Stimulated activated CD4-positive, alpha-beta T cell treated with anti-CD3 and anti-CD28 coated beads, Interleukin-12 subunit alpha, Interleukin-12 subunit beta, amount 100 ng/mL, for 24 hours (primary cell): ENCODE data around the gene USH2A.

Experiments used
- DNase-seq, 2 experiments: peaks; one replicate each; pipeline ENCODE4 v3.0.0-alpha.2; 2020; ENCODE audit warnings: low read depth in 2 of 2

USH2A gene

GRCh38 chr1:215647738-215648137 is 775.5 kb downstream of the USH2A start:
- no peak for DNase-seq

- no peak for DNase-seq
Observed at GRCh38 chr1:215645861-215646260, 777.4 kb downstream of the USH2A start.

GRCh38 chr1:215645182-215645581 is 778.1 kb downstream of the USH2A start:
- no peak for DNase-seq

DNA sequence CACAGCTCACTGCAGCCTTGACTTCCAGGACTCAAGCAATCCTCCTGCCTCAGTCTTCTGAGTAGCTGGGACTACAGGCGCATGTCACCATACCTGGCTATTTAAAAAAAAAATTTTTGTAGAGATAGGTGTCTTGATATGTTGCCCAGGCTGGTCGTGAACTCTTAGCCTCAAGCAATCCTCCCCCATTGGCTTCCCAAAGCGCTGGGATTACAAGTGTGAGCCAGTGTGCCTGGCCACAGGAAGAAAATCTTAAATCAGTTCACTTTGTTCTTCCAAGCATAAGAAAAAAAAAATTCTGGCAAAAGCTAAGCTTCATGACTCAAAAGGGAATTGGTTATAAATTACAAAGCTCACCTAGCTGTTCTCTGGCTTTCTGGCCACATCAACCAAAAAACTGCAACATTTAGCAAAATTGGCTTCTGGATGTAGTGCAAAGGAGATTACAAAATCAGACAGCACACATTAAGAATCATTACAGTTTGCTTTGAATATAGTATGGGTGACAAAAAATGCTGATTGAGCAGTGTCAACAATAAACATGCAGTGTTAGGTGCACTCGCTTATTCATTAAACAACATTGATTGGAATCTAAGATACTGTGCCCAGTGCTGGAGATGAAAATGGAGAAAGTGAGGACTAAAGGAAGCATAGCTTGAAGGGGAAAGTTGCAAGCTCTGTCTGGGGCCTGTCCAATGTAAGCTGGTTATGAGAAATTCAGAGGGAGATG is 779.5 kb downstream of the USH2A start:
- no peak for DNase-seq

DNA sequence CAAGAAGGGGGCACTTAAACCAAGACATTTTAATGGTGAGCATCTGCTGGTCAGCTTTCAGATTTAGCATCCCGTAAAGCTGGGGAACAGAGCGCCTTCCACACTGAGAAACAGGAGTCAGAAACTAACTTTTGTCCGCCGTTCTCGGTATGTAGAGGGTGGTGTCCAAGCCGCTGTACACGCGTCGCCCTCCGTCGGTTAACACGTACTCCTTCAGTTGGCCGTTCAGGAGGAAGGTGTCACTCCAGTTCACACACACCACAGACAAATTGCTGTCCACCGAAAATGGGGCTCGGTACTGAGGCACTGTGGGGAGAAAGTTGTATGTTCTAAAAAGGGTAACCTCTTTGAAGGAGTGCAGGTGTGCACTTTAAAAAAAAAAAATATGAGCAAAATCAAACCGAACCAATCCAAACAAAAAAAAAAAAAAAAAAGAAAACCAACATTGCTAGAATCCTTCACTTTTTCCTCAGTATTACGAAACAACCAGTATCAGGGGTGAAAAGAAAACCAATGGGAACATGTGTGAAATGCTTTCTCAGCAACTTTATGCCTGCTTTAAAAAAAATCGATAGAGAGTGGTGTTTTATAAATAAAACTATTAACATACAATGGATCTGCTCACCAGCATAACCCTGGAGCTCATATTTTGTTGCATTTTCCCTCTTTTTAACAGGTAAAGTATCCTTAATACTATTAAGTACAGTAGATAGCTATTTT is 782.7 kb downstream of the USH2A start:
- DNase-seq, result no peak

GRCh38 chr1:215637041-215637573 is 786.1 kb downstream of the USH2A start:
- no peak for DNase-seq

DNA sequence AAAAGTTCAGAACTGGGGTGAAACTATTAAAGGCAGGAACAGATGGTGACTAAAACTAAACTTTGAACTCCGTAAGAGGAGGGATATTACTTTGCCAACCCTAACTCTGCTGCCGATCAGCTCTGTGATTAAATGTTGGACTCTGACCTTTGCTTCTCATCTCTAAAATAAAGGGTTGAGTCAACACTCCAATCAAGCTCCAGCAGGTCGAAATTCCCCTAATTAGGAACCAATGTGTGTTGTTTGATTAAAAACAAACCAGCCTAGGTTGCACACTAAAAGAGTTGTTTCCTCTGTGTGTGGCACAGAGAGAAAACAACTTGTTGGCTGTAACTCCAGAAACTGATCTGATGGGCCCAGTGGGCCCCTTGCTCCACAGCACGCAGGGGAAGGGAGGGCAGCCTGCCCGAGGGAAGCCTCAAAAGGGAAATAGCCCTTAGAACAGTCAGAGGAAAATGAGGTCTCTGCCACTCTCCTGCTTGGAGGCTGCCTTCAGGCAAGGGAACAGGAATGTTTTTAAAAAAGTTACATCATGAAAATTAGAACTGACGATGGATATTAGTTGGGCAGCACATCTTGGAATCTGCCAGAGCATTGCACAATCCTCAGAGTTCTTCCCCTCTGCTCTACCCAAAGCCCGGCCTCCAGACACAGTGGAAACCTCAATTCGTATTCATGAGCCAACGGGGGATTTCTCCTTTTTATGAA is 786.8 kb downstream of the USH2A start:
- DNase-seq, result no peak

DNA sequence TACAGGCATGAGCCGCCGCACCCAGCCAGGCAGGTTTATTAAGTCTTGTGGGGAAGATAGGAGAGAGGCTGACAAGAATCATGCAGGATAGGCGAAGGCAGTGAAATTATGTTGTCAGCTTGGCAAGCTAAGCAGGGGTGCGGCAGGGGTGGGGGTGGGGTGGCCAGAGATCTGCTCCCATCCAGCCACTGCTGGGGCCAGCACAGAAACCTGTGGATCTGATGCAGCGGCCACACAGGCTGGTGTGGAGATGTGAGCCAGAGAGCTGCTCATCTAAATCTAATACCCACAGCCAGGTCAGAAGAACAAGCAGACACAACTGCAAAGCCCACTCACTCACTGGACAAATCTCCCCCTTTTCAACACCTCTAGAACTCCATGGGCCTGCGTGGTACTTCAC is 787.4 kb downstream of the USH2A start:
- no peak for DNase-seq

DNA sequence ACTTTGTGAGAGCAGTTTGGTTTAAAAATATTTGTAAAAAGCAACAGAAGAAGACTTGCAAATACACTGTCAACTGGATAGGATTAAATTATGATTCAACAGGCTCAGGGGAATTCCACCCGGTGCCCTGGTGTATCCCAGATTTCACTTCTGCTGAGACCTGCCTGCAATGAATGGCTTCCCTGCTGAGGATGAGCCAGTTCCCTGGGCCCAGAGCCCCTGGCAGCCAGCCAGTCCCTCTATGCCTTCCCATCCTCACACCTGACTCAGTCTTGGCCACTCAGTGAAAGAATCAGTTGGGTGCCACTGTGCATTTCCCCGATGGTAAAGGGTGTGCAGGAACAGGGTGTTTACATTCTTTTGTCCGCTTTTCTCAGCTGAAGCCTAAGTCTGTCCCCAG is 791.8 kb downstream of the USH2A start:
- DNase-seq, result no peak

- no peak for DNase-seq
Observed at GRCh38 chr1:215631040-215631439, 792.2 kb downstream of the USH2A start.

DNA sequence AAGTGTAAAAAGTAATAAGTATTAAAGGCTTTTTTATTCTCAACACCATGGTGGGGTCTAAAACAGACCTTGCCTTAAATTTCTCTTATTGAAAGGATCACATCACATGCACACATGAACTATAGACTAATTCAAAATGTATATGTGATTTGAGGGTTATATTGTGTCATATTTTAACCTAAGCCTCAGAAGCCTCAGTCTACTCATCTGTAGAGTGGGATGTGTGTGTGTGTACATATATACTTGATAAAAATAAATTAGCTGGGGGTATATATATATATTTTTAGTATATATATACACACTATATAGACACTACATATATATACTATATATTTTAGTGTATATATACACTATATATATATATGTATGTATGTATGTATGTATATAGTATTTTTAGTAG is 797.3 kb downstream of the USH2A start:
- DNase-seq, result no peak

DNA sequence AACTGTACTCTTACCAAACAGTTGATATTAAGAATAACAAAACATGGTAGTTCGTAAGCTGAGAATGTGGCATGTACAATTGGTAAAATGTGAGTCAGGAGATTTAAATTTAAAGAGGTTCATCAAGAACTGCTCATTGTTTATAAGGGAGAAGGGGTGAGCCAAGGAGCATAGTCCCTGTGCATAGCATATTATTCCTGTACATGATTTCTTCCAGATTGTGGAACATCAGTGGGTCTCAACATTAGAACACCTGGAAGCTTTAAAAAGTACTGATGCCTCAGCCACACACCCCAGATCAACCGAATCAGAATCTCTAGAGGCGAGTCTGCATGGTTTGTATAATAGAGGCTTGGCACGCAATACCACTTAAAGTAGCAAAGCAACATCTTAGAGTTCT is 800.1 kb downstream of the USH2A start:
- no peak for DNase-seq

GRCh38 chr1:215617979-215618378 is 805.3 kb downstream of the USH2A start:
- no peak for DNase-seq

DNA sequence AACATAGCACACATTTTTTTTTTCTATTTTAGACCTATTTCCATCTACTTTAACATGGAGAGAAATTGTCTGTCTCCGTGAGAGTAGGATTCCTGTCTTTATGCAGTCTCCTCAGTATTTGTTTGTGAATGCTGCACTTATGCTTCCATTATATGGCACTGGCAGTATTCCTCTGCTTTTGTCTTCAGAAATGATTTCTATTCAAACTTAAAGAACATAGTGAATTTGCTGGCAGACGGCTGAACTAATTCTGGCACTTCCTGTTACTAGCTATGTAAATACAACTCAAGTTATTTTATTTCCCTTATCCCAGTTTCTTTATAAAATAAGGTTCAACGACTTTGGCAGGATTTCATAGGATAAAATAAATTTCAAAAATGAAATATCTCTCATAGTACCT is 810.9 kb downstream of the USH2A start:
- DNase-seq, result no peak

DNA sequence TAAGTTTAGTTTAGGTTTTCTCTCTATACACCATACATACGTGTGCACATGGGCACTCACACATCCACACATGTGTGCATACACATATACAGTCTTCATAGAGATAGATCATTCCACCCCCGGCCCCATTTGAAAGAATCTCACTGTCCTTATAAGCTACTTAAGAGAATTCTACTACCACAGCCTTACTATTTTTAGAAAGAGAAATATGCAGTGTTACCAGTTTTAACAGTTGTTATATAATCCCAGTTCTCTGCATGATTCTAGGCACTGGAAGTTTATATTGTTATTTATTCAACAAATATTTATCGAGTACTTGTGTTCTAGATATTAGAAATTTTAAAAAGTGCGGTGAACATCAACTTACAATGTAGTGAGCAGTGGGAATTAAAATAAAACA is 814.6 kb downstream of the USH2A start:
- DNase-seq, result no peak

DNA sequence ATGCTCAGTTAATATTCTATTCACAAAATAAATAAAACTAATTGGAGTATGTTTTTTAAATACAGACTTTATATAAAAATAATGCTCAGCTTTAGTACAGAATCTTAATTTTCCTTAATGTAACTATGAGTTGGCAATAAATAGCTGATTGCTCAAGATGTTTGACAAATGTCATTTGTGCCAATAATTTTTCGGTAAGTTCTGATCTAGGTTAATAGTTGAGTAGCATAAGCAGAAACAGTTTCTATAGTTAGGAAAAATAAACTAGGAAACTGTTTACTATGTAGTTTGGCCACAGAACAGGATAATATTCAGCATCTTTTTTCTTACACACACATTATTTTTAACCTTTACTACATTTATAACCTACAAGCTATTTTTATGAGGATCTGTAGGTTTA is 815.8 kb downstream of the USH2A start:
- DNase-seq, result no peak

GRCh38 chr1:215606564-215607168 is 816.6 kb downstream of the USH2A start:
- no peak for DNase-seq

DNA sequence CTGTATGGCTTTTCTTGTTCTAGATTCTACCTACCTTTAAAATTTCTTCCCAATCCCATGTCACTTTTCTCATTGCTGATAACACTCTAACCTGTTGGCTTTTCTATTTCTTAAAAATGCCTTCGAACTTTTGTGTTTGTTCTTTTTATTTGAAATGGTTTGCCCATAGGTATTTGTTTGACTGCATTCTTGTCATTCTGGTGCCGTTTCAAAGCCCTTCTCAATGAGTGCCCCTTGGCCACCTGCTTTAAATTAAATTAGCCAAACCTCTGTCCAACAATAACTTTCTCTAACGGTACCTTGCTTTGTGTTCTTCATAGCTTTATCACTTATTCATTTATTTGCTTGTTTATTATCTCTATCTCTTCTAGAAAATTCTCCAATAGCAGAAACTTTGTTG is 817.2 kb downstream of the USH2A start:
- no peak for DNase-seq

- DNase-seq, result no peak
Observed at GRCh38 chr1:215605011-215605621, 818.1 kb downstream of the USH2A start.

DNA sequence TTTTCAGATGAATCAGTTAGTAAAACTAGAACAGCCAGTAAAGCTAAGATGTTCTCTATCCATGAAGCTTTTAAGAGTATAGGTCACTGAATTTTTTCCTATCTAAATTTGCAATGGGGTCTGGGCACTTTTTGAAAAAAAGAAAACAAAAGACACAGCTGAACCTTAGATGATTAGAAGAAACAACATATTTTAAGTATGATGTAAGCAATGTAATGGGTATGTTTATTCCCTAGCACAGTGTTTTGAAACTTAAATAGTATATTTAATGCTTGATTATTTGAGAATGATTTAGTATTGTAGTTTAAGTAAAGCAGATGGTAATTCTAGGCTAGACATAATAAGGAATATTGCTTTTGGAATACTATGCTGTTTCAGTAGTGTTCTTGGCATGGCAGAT is 819.9 kb downstream of the USH2A start:
- no peak for DNase-seq

DNA sequence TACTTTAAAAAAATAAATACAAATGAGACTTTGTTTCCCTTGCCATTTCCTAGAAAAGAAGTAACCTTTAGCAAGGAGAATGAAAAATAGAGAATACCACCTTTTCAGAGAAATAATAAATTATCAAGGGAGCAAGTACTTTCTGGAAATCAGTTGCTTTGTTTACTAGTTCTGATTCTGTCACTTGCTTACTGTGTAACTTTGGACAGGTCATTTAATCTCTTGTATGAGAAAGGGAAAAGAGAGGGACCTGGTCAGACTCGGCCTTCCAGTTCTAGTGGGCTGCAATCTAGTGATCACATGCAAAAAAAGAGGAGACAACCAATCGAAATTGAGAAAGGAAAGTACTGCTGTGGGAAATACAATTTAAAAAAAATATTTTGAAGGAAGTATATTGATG is 822.0 kb downstream of the USH2A start:
- DNase-seq, result no peak

DNA sequence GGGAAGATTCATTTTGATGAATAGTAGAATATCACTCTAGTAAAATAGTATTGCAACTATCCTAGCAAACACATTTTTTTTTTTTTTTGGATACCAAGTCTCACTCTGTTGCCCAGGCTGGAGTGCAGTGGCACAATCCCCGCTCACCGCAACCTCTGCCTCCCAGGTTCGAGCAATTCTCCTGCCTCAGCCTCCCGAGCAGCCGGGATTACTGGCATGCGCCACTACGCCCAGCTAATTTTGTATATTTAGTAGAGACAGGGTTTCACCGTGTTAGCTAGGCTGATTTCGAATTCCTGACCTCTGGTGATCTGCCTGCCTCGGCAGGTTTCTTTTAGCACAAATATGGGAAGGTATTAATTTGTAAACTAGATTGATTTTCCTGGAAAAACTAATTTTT is 822.4 kb downstream of the USH2A start:
- no peak for DNase-seq
